PC-3 (cell line): ENCODE data around the gene LGR4. TPM values are rescaled to one million over a fixed set of nuclear protein-coding genes. Genes with fewer than 3 reads are reported as not detected.

Source experiments
- ATAC-seq: fragments of 200-7000 bp; cut with Tn5 transposase; 2 replicates; pipeline ENCODE4 v1.9.1; 2020; ENCODE audit warnings: mild to moderate bottlenecking, moderate library complexity
- BruUV-seq: library from RNA; stranded (reverse); fragments of 400-500 nt; replicated peaks from 2 replicates; lab custom pipeline; 2021; lab: Mats Ljungman, UMichigan
- CTCF ChIA-PET: fragments of 300-600 bp; sonication (Branson Sonifier 250); formaldehyde crosslinking; loops from one replicate; lab custom pipeline; 2022; ENCODE audit warnings: antibody characterized with exemption; lab: Charles Lee
- POLR2A ChIA-PET: fragments of 300-600 bp; sonication (Branson Sonifier 250); formaldehyde crosslinking; loops from one replicate; lab custom pipeline; 2022; ENCODE audit warnings: antibody characterized with exemption; ENCODE audit not compliant: unreplicated experiment; lab: Charles Lee
- DNase-seq: peaks from one replicate; pipeline ENCODE4 v3.0.0-alpha.2; 2015
- H2AFZ ChIP-seq: fragments of 300-600 bp; sonication (generic); 2 replicates; pipeline ENCODE4 v1.6.0; 2016; ENCODE audit warnings: antibody characterized with exemption, low read length
- H3F3A ChIP-seq: fragments of 300-600 bp; sonication (generic); one replicate; pipeline ENCODE4 v1.6.0; 2017; ENCODE audit warnings: antibody characterized with exemption, low read length, control low read depth, mild to moderate bottlenecking; ENCODE audit not compliant: unreplicated experiment
- H3K27ac ChIP-seq: fragments of 300-600 bp; sonication (generic); 2 replicates; pipeline ENCODE4 v1.5.1; 2016; ENCODE audit warnings: mild to moderate bottlenecking, low read length
- H3K27me3 ChIP-seq: fragments of 300-600 bp; sonication (generic); 2 replicates; pipeline ENCODE4 v1.6.1; 2016; ENCODE audit warnings: low read length, mixed read lengths
- H3K36me3 ChIP-seq: fragments of 300-600 bp; sonication (generic); 2 replicates; pipeline ENCODE4 v1.6.1; 2016; ENCODE audit warnings: low read depth, mixed run types, low read length, mixed read lengths
- H3K4me1 ChIP-seq: fragments of 300-600 bp; sonication (generic); 2 replicates; pipeline ENCODE4 v1.5.1; 2016; ENCODE audit warnings: low read length; ENCODE audit not compliant: insufficient read depth
- H3K4me2 ChIP-seq: fragments of 300-600 bp; sonication (generic); 2 replicates; pipeline ENCODE4 v1.6.0; 2016; ENCODE audit warnings: low read length
- H3K4me3 ChIP-seq: fragments of 300-600 bp; sonication (generic); 2 replicates; pipeline ENCODE4 v1.5.1; 2016; ENCODE audit warnings: mild to moderate bottlenecking, low read length, mixed read lengths
- H3K79me2 ChIP-seq: fragments of 300-600 bp; sonication (generic); 2 replicates; pipeline ENCODE4 v1.6.1; 2017; ENCODE audit warnings: low read length, mixed read lengths
- H3K9ac ChIP-seq: fragments of 300-600 bp; sonication (generic); 2 replicates; pipeline ENCODE4 v1.6.0; 2016; ENCODE audit warnings: mild to moderate bottlenecking, low read length
- H3K9me2 ChIP-seq: fragments of 300-600 bp; sonication (generic); replicated peaks from 2 replicates; pipeline ENCODE4 v1.6.1; 2016; ENCODE audit warnings: mixed run types, low read length, mixed read lengths
- H3K9me3 ChIP-seq: fragments of 300-600 bp; sonication (generic); 2 replicates; pipeline ENCODE4 v1.6.1; 2016; ENCODE audit warnings: low read length, mixed read lengths
- H4K20me1 ChIP-seq: fragments of 300-600 bp; sonication (generic); 2 replicates; pipeline ENCODE4 v1.6.1; 2016; ENCODE audit warnings: low read length, mixed read lengths
- CTCF ChIP-seq: fragments of 300-600 bp; sonication (generic); conservative IDR thresholded peaks from 2 replicates; pipeline ENCODE4 v1.5.1; 2017; ENCODE audit warnings: antibody characterized with exemption, low read depth, mild to moderate bottlenecking, low read length
- EZH2 ChIP-seq: fragments of 300-600 bp; sonication (generic); IDR thresholded peaks from one replicate; pipeline ENCODE4 v1.6.1; 2017; ENCODE audit warnings: antibody characterized with exemption, mild to moderate bottlenecking, low read length; ENCODE audit not compliant: unreplicated experiment
- EZH2phosphoT487 ChIP-seq: fragments of 300-600 bp; sonication (generic); IDR thresholded peaks from 2 replicates; pipeline ENCODE4 v1.6.1; 2018; ENCODE audit warnings: mild to moderate bottlenecking, antibody characterized with exemption, low read length, borderline replicate concordance
- intact Hi-C: fragments of 100-400 bp; cut with micrococcal nuclease; formaldehyde crosslinking; loops from 2 replicates; pipeline ENCODE4 v1.9.0; 2023
- total RNA-seq: library from RNA; depleted of rRNA; stranded (reverse); fragments of >200 nt; gene quantifications from 2 replicates; pipeline ENCODE4 v1.2.3, GENCODE V29; 2014

The LGR4 gene
- total RNA-seq, 1 experiment from 2014 or later: 13.5 TPM

- intact Hi-C loops: no loop called here
Observed at GRCh38 chr11:27431808-27432207, 40.8 kb downstream of the LGR4 start.

GRCh38 chr11:27429761-27430393, 42.7 kb downstream of the LGR4 start:
- Histone ChIP-seq H3K4me2 (peak overlapping the region; percentile 52), H3K27me3 (no peaks in the 10 kb centered on the region), H3K4me1 (peaks cover 18% of the 10 kb centered on the region), H3K27ac (peak overlapping the region; percentile 61), H4K20me1 (no peaks in the 10 kb centered on the region), H3K36me3 (no peaks in the 10 kb centered on the region), H3K4me3 (no peak overlapping the region), H2AFZ (peak overlapping the region; percentile 25; the same call in 1 of the 2 replicates), H3F3A (no peaks in the 10 kb centered on the region), H3K79me2 (peaks cover 10% of the 10 kb centered on the region; the same call in 1 of the 2 replicates), H3K9me2 (no peaks in the 10 kb centered on the region), H3K9me3 (no peaks in the 10 kb centered on the region), H3K9ac (0 out of 2 replicates have a peak overlapping the region, but pooled peaks have one; percentile 9)
- TF ChIP-seq CTCF (no peak), EZH2 (no peak), EZH2phosphoT487 (no peak)
- ATAC-seq: peak; percentile 84
- intact Hi-C loops: no loop called here
- no peak for DNase-seq
- BruUV-seq: TSS peak; percentile 28
- ChIA-PET POLR2A (interaction anchor here (0.6 kb wide), 1 partner anchor 1669 kb away, joined by 9 read pairs; no protein-coding TSS in a partner anchor), CTCF (no interaction called here)

More at GRCh38 chr11:27431808-27432207, 40.8 kb downstream of the LGR4 start:
- Histone ChIP-seq H3K27me3 (no peaks in the 10 kb centered on the region), H3K4me2 (no peak overlapping the region), H3K4me1 (peaks cover 18% of the 10 kb centered on the region), H3K4me3 (no peak overlapping the region), H3K27ac (no peak overlapping the region), H3K79me2 (peaks cover 10% of the 10 kb centered on the region; the same call in 1 of the 2 replicates), H3K9me3 (no peaks in the 10 kb centered on the region), H2AFZ (no peak overlapping the region), H3K9me2 (no peaks in the 10 kb centered on the region), H3K36me3 (no peaks in the 10 kb centered on the region), H3F3A (no peaks in the 10 kb centered on the region), H3K9ac (no peak overlapping the region), H4K20me1 (no peaks in the 10 kb centered on the region)
- POLR2A ChIA-PET: interaction anchor here (0.5 kb wide), 1 partner anchor 41 kb away, joined by 3 read pairs; the partner anchor contains the start of gene LGR4
- no TSS peak for BruUV-seq
- CTCF ChIA-PET: no interaction called here
- DNase-seq (no peak), ATAC-seq (no peak)
- TF ChIP-seq EZH2 (no peak), CTCF (no peak), EZH2phosphoT487 (no peak)
